SK-MEL-5 (cell line): ENCODE data around the gene TNS1. TPM values are rescaled to one million over a fixed set of nuclear protein-coding genes. Genes with fewer than 3 reads are reported as not detected.
A peak's percentile ranks its signal among the peaks of the same experiment; 100 is the strongest.

ENCODE experiments used
- DNase-seq: peaks from one replicate; pipeline ENCODE4 v3.0.0-alpha.2; 2016; ENCODE audit warnings: low read depth, low spot score
- in situ Hi-C: cut with HindIII; loops from 2 replicates; pipeline ENCODE4 v1.10.0; 2016; ENCODE audit warnings: low sequenced_read_pairs, high pct_unique_total_duplicates, low pct_unique_long_range_greater_than_20kb
- total RNA-seq: library from RNA; depleted of rRNA; stranded (reverse); fragments of >200 nt; shearing (Covaris generic); gene quantifications from 2 replicates; pipeline ENCODE4 v1.2.3, GENCODE V29; 2014

The TNS1 gene
- total RNA-seq, 1 experiment from 2014 or later: 2.2 TPM

- DNase-seq: no peak
- in situ Hi-C loops: no loop called here
These were observed 110.2 kb downstream of the TNS1 start for GRCh38 chr2:217892560-217892959.

- peak; percentile 41 for DNase-seq
- in situ Hi-C loops: no loop called here
These were observed 112.3 kb downstream of the TNS1 start for GRCh38 chr2:217890445-217890844.

GRCh38 chr2:217889656-217890055 lies 113.1 kb downstream of the TNS1 start:
- in situ Hi-C loops: no loop called here

GRCh38 chr2:217887841-217888701 lies 114.7 kb downstream of the TNS1 start:
- in situ Hi-C loops: no loop called here

More at GRCh38 chr2:217889656-217890055, 113.1 kb downstream of the TNS1 start:
- DNase-seq: no peak

GRCh38 chr2:217886720-217887309 lies 116.0 kb downstream of the TNS1 start:
- peak; percentile 74 for DNase-seq
- in situ Hi-C loops: no loop called here

More at GRCh38 chr2:217887841-217888701, 114.7 kb downstream of the TNS1 start:
- peak; percentile 15 for DNase-seq

GRCh38 chr2:217886091-217886490 lies 116.7 kb downstream of the TNS1 start:
- no peak for DNase-seq
- in situ Hi-C loops: no loop called here

GRCh38 chr2:217884985-217885384 lies 117.8 kb downstream of the TNS1 start:
- no peak for DNase-seq
- in situ Hi-C loops: no loop called here

- in situ Hi-C loops: no loop called here
- DNase-seq: no peak
These were observed 121.9 kb downstream of the TNS1 start for GRCh38 chr2:217880891-217881290.

GRCh38 chr2:217880287-217880889 lies 122.4 kb downstream of the TNS1 start:
- DNase-seq: no peak
- in situ Hi-C loops: no loop called here

- in situ Hi-C loops: no loop called here
- DNase-seq: peak; percentile 21
These were observed 123.7 kb downstream of the TNS1 start for GRCh38 chr2:217878915-217879590.

- in situ Hi-C loops: no loop called here
These were observed 124.9 kb downstream of the TNS1 start for GRCh38 chr2:217877866-217878265.

GRCh38 chr2:217876253-217876570 lies 126.6 kb downstream of the TNS1 start:
- DNase-seq: no peak

More at GRCh38 chr2:217877866-217878265, 124.9 kb downstream of the TNS1 start:
- DNase-seq: no peak

GRCh38 chr2:217875556-217876252 lies 127.1 kb downstream of the TNS1 start:
- in situ Hi-C loops: no loop called here
- DNase-seq: no peak

More at GRCh38 chr2:217876253-217876570, 126.6 kb downstream of the TNS1 start:
- in situ Hi-C loops: no loop called here

GRCh38 chr2:217875138-217875537 lies 127.7 kb downstream of the TNS1 start:
- no peak for DNase-seq
- in situ Hi-C loops: no loop called here

GRCh38 chr2:217873371-217873770 lies 129.4 kb downstream of the TNS1 start:
- DNase-seq: no peak
- in situ Hi-C loops: no loop called here

GRCh38 chr2:217872319-217872718 lies 130.5 kb downstream of the TNS1 start:
- in situ Hi-C loops: no loop called here

GRCh38 chr2:217870528-217871011 lies 132.2 kb downstream of the TNS1 start:
- in situ Hi-C loops: no loop called here
- no peak for DNase-seq

More at GRCh38 chr2:217872319-217872718, 130.5 kb downstream of the TNS1 start:
- no peak for DNase-seq
